A549 (cell line): Measurements from ENCODE around the gene SLCO4A1.

ENCODE experiments used
- CBX2 ChIP-seq: fragments of 200-600 bp; sonication (generic); IDR thresholded peaks from 2 replicates; pipeline ENCODE4 v1.6.1; 2016; ENCODE audit warnings: low read depth, mild to moderate bottlenecking, borderline replicate concordance
- CHD2 ChIP-seq: fragments of 150-350 bp; IDR thresholded peaks from 2 replicates; pipeline ENCODE4 v1.6.1; 2014; ENCODE audit warnings: low read length; ENCODE audit not compliant: partially characterized antibody
- CHD4 ChIP-seq: fragments of 200-600 bp; sonication (generic); IDR thresholded peaks from 2 replicates; pipeline ENCODE4 v1.6.1; 2016; ENCODE audit warnings: antibody characterized with exemption, mild to moderate bottlenecking, borderline replicate concordance
- EP300 ChIP-seq, 2 experiments: fragments of >200 bp; sonication (Bioruptor Twin); formaldehyde crosslinking; IDR thresholded peaks; 2 replicates in 1 of 2; 3 replicates in 1 of 2; pipeline ENCODE4 v1.6.1; 2016 to 2017
- KDM5A ChIP-seq: fragments of 200-600 bp; sonication (generic); IDR thresholded peaks from 2 replicates; pipeline ENCODE4 v1.6.1; 2016; ENCODE audit warnings: antibody characterized with exemption, mild to moderate bottlenecking
- MYC ChIP-seq: IDR thresholded peaks from 2 replicates; pipeline ENCODE4 v1.6.1; 2012; ENCODE audit warnings: mild to moderate bottlenecking, inconsistent platforms, low read length, improper control_type of control experiment, borderline replicate concordance
- POLR2A ChIP-seq: IDR thresholded peaks from 2 replicates; pipeline ENCODE4 v1.6.1; 2012; ENCODE audit warnings: mild to moderate bottlenecking, low read length
- RARB ChIP-seq: fragments of 250-450 bp; sonication (Bioruptor Pico); IDR thresholded peaks from 2 replicates; pipeline ENCODE4 v1.8.0; 2021; ENCODE audit warnings: mild to moderate bottlenecking, moderate library complexity
- RNF2 ChIP-seq: fragments of 200-600 bp; sonication (generic); IDR thresholded peaks from 2 replicates; pipeline ENCODE4 v1.6.1; 2016; ENCODE audit warnings: low read depth, mild to moderate bottlenecking, antibody characterized with exemption, moderate library complexity, borderline replicate concordance
- SMC3 ChIP-seq: fragments of >200 bp; sonication (Bioruptor Twin); formaldehyde crosslinking; IDR thresholded peaks from 3 replicates; pipeline ENCODE4 v1.6.1; 2018; ENCODE audit warnings: inconsistent platforms
- TP53 ChIP-seq: fragments of 250-450 bp; sonication (Bioruptor Pico); IDR thresholded peaks from 2 replicates; pipeline ENCODE4 v1.5.0; 2021; ENCODE audit warnings: mild to moderate bottlenecking, moderate library complexity
- TF ChIP-seq, protein P1 (sequence below): fragments of >200 bp; sonication (Bioruptor Twin); formaldehyde crosslinking; IDR thresholded peaks from 3 replicates; pipeline ENCODE4 v1.5.1; 2016
- TF ChIP-seq, protein P2 (sequence below): fragments of 450-650 bp; IDR thresholded peaks from 2 replicates; pipeline ENCODE4 v1.6.1; 2014; ENCODE audit warnings: antibody characterized with exemption

DNA sequence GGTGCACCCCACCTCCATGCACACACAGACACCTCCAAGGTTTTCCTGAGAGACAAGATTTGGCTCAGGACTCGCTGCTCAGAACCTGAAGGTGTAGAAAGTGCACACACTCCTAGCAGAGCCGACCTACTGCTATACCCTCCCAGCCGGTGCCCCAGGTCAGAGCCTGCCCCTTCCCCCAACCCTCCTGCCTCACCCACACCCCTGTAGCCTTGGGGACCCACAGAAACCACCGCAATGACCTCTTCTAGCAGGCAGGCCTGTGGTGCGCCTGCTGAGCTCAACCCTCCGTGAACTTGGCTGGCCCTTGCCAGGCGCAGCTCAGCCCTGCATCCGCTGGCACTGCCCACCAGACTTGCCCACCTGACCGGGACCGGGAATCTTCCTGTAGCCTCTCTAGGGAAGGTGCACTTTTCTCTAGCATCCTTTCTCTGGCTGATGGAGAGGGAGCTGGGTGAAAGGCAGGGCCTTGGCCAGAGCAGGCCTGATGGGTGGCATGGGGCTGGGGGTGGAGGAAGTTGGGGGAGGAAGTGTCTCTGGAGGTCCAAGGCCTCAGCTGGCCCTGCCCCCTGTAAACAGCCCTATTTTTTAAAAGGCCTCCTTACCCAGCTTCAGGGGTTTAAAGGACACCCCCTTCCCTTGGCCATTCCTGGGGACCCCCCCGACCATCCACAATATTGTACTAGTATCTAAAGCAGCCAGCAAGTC lies 36.9 kb upstream of the SLCO4A1 start:
- TF ChIP-seq, protein P1, sequence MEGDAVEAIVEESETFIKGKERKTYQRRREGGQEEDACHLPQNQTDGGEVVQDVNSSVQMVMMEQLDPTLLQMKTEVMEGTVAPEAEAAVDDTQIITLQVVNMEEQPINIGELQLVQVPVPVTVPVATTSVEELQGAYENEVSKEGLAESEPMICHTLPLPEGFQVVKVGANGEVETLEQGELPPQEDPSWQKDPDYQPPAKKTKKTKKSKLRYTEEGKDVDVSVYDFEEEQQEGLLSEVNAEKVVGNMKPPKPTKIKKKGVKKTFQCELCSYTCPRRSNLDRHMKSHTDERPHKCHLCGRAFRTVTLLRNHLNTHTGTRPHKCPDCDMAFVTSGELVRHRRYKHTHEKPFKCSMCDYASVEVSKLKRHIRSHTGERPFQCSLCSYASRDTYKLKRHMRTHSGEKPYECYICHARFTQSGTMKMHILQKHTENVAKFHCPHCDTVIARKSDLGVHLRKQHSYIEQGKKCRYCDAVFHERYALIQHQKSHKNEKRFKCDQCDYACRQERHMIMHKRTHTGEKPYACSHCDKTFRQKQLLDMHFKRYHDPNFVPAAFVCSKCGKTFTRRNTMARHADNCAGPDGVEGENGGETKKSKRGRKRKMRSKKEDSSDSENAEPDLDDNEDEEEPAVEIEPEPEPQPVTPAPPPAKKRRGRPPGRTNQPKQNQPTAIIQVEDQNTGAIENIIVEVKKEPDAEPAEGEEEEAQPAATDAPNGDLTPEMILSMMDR = no peak
- TF ChIP-seq, protein P2, sequence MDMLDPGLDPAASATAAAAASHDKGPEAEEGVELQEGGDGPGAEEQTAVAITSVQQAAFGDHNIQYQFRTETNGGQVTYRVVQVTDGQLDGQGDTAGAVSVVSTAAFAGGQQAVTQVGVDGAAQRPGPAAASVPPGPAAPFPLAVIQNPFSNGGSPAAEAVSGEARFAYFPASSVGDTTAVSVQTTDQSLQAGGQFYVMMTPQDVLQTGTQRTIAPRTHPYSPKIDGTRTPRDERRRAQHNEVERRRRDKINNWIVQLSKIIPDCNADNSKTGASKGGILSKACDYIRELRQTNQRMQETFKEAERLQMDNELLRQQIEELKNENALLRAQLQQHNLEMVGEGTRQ = no peak
- TF ChIP-seq RARB (CRISPR knock-in tag) = no peak
- no peak for TF ChIP-seq RNF2
- TF ChIP-seq POLR2A = no peak
- TF ChIP-seq MYC = no peak
- TF ChIP-seq SMC3 = no peak
- no peak for TF ChIP-seq TP53 (CRISPR knock-in tag)
- no peak for TF ChIP-seq EP300 (IDR thresholded peaks at IDR 0.05)
- TF ChIP-seq KDM5A = no peak
- no peak for TF ChIP-seq CHD4
- no peak for TF ChIP-seq CBX2
- no peak for TF ChIP-seq CHD2
